Type B pancreatic cell (in vitro differentiated cells): ENCODE measurements around the gene CLDN2. TPM values are rescaled to one million over a fixed set of nuclear protein-coding genes. Genes with fewer than 3 reads are reported as not detected.
"Not testable (repeated sequence)": the region's sequence is repeated elsewhere in the genome, so short reads cannot be mapped to it uniquely, and the experiment has no call there.

Experiments
- DNase-seq: peaks from one replicate; pipeline ENCODE4 v3.0.0; 2021; ENCODE audit warnings: mixed read lengths; ENCODE audit not compliant: unreplicated experiment; ENCODE audit errors: extremely low spot score
- H3K27ac Mint-ChIP-seq: 2 replicates; pipeline ENCODE4 v1.8.0; 2021; ENCODE audit warnings: mild to moderate bottlenecking, mixed read lengths
- H3K27me3 Mint-ChIP-seq: 2 replicates; pipeline ENCODE4 v1.8.0; 2021; ENCODE audit warnings: mixed read lengths
- H3K36me3 Mint-ChIP-seq: 2 replicates; pipeline ENCODE4 v1.8.0; 2021; ENCODE audit warnings: mixed read lengths
- H3K4me1 Mint-ChIP-seq: one replicate; pipeline ENCODE4 v1.8.0; 2021; ENCODE audit warnings: mixed read lengths; ENCODE audit not compliant: unreplicated experiment
- H3K4me3 Mint-ChIP-seq: 2 replicates; pipeline ENCODE4 v1.8.0; 2021; ENCODE audit warnings: mild to moderate bottlenecking, mixed read lengths
- H3K9me3 Mint-ChIP-seq: 2 replicates; pipeline ENCODE4 v1.8.0; 2021; ENCODE audit warnings: mixed read lengths
- total RNA-seq: library from RNA; stranded (reverse); gene quantifications from 2 replicates; pipeline ENCODE4 v1.2.1, GENCODE V29; 2021; ENCODE audit warnings: low replicate concordance
- TF ChIP-seq, protein P1 (sequence below): fragments of 200-600 bp; sonication (generic); conservative IDR thresholded peaks from 2 replicates; pipeline ENCODE4 v1.5.0; 2021; ENCODE audit warnings: antibody characterized with exemption, mild to moderate bottlenecking

The CLDN2 gene
- total RNA-seq, 1 donor from 2014 or later = 4.9 TPM

DNA sequence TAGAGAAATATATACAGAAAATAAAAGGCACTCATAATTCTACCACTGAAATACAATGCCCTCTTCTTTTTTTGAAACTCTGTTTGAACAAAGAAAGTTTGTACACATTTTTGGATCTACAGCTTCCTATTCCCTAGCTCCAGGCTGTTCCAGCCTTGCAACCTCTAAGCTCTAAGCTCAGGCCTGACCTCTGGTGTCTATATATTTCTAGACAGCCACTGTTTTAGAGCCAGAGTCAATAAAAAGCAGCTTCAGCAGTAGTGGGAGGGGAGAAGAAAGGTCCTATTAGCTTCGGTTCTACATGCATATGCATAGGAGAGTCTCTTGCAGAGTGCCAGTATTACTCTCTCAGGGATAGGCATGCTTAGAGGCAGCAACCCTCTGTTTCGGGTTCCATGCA, 39.7 kb downstream of the CLDN2 start:
- DNase-seq = no peak
- Mint-ChIP-seq H3K9me3 (peaks cover 5% of the 10 kb centered on the region), H3K4me3 (no peak overlapping the region), H3K27me3 (no peaks in the 10 kb centered on the region), H3K27ac (no peak overlapping the region), H3K4me1 (no peaks in the 10 kb centered on the region), H3K36me3 (peaks cover 21% of the 10 kb centered on the region)
- TF ChIP-seq, protein P1, sequence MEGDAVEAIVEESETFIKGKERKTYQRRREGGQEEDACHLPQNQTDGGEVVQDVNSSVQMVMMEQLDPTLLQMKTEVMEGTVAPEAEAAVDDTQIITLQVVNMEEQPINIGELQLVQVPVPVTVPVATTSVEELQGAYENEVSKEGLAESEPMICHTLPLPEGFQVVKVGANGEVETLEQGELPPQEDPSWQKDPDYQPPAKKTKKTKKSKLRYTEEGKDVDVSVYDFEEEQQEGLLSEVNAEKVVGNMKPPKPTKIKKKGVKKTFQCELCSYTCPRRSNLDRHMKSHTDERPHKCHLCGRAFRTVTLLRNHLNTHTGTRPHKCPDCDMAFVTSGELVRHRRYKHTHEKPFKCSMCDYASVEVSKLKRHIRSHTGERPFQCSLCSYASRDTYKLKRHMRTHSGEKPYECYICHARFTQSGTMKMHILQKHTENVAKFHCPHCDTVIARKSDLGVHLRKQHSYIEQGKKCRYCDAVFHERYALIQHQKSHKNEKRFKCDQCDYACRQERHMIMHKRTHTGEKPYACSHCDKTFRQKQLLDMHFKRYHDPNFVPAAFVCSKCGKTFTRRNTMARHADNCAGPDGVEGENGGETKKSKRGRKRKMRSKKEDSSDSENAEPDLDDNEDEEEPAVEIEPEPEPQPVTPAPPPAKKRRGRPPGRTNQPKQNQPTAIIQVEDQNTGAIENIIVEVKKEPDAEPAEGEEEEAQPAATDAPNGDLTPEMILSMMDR = peak; percentile 62

DNA sequence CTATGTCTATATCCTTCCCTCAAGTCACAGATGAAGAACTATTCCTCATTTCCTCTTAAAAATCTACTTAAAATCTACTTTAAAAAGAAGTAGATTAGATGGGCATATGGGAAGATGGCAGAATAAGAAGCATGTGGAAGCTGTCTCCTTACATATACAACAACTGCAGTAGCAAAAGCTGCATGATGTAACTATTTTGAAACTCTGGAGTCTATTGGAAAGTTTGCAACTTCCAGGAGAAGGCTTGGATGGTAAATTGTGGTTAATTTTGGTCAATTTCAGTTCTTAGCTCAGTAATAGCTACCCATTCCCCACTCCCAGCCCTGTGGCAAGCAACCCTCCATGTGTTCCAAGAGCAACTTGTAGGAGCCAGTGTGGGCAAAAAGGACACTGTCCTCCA, 42.9 kb downstream of the CLDN2 start:
- DNase-seq = no peak
- Mint-ChIP-seq H3K4me1 (no peaks in the 10 kb centered on the region), H3K36me3 (peaks cover 21% of the 10 kb centered on the region), H3K27ac (no peak overlapping the region), H3K9me3 (peaks cover 5% of the 10 kb centered on the region), H3K27me3 (no peaks in the 10 kb centered on the region), H3K4me3 (no peak overlapping the region)
- TF ChIP-seq, protein P1 = no peak

DNA sequence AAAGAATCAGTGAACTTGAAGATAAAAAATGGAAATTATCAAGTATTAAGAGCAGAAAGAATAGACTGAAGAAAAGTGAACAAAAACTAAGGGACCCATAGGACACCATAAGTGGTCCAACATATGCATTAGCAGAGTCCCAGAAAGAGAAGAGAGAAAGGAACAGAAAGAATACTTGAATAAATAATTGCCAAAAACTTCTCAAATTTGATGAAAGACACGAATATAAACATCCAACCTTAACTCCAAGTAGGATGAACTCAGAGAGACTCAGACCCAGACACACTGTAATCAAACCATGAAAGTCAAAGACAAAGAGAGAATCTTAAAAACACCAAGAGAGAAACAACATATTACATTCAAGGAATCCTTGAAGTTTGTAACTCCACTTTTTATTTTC, 44.1 kb downstream of the CLDN2 start:
- H3K27me3 Mint-ChIP-seq = no peaks in the 10 kb centered on the region
- H3K36me3 Mint-ChIP-seq = peaks cover 26% of the 10 kb centered on the region
- no peak for DNase-seq
- H3K4me3 Mint-ChIP-seq = no peak overlapping the region
- peaks cover 5% of the 10 kb centered on the region for H3K9me3 Mint-ChIP-seq
- TF ChIP-seq, protein P1 = no peak
- H3K27ac Mint-ChIP-seq = no peak overlapping the region
- H3K4me1 Mint-ChIP-seq = no peaks in the 10 kb centered on the region

DNA sequence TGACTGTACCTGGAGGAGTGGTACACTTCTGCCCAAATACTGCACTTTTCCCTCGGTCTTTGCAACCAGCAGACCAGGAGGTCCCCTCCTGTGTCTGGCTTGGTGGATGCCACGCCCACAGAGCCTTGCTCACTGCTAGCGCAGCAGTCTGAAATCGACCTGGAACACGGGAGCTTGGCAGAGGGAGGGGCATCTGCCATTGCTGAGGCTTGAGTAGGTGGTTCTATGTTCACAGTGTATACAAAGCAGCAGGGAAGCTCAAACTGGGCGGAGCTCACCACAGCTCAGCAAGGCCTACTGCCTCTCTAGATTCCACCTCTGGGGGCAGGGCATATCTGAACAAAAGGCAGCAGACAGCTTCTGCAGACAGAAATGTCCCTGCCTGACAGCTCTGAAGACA, 46.3 kb downstream of the CLDN2 start:
- H3K9me3 Mint-ChIP-seq, H3K4me1 Mint-ChIP-seq, H3K27ac Mint-ChIP-seq, H3K27me3 Mint-ChIP-seq, DNase-seq, H3K4me3 Mint-ChIP-seq: not testable (repeated sequence)
- H3K36me3 Mint-ChIP-seq = peaks cover 26% of the 10 kb centered on the region

DNA sequence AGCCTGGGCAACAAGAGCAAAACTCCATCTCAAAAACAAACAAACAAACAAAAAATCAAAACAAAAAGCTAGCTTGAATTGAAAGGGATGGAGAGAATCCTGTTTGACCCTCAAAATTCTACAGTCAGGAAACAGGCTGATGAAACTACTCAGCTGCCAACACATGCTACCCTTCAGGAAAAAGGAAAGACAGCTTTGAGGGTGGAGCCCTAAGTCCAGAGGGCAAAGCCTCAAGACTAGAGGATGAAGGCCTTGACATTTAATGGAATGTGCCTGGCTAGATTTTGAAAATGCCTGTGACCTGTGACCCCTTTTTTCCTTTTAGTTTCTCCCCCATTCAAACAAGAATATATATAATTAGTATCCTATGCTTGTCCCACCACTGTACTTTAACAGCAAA, 52.7 kb downstream of the CLDN2 start:
- H3K36me3 Mint-ChIP-seq = peaks cover 12% of the 10 kb centered on the region
- TF ChIP-seq, protein P1 = no peak
- H3K4me3 Mint-ChIP-seq = no peak overlapping the region
- H3K9me3 Mint-ChIP-seq = no peaks in the 10 kb centered on the region
- no peaks in the 10 kb centered on the region for H3K4me1 Mint-ChIP-seq
- no peak for DNase-seq
- no peak overlapping the region for H3K27ac Mint-ChIP-seq
- no peaks in the 10 kb centered on the region for H3K27me3 Mint-ChIP-seq

DNA sequence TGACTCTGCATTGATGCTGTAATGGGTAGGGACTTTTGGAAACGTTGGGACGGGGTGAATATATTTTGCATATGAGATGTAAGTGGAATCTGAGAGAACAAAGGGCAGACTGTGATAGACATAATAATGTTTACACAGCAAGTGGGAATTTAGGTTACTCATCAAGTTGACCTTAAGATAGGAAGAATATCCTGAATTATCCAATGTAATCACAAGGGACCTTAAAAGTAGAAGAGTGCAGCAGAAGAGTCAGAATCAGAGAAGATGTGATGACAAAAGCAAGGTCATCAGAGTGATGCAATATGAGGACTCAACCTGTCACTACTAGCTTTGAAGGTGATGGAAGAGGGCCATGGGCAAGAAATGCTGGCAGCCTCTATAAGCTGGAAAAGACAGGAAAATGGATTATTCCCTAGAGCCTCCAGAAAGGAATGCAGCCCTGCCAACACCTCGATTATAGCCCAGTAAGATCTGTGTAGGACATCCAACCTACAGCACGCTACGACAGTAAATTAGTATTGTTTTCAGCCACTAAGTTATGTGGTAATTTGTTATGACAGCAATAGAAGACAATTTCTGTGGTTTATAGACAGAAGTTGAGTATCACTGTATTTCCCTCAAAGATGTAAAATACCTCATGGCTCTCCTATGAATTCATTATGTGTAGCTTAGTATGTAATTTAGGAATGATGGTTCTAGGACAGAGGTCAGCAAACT, 53.4 kb downstream of the CLDN2 start:
- TF ChIP-seq, protein P1 = no peak
- Mint-ChIP-seq H3K36me3 (peaks cover 12% of the 10 kb centered on the region), H3K9me3 (no peaks in the 10 kb centered on the region), H3K27ac (no peak overlapping the region), H3K27me3 (no peaks in the 10 kb centered on the region), H3K4me3 (no peak overlapping the region), H3K4me1 (no peaks in the 10 kb centered on the region)
- no peak for DNase-seq
